ENCODE measurements around the gene EXOSC10.

- TF ChIP-seq CTCF (IDR thresholded peaks at IDR 0.05), result no peak
- TF ChIP-seq POLR2A (IDR thresholded peaks at IDR 0.05), result no peak
Observed at GRCh38 chr1:11067716-11068599, 31.7 kb downstream of the EXOSC10 start.

Measured in uterus (tissue), 2 donors.